HL-60 (cell line): ENCODE measurements around the gene RPS6KA4.

Experiments
- DNase-seq, 2 experiments: peaks; one replicate each; pipeline ENCODE4 v3.0.0-alpha.2; 2010 to 2020; ENCODE audit warnings: low read depth in 1 of 2, low spot score in 1 of 2
- H3K27ac ChIP-seq: fragments of 250-450 bp; sonication (Bioruptor Pico); replicated peaks from 2 replicates; pipeline ENCODE4 v1.5.1; 2020; ENCODE audit warnings: mild to moderate bottlenecking, moderate library complexity
- H3K27me3 ChIP-seq: fragments of 250-450 bp; sonication (Bioruptor Pico); 2 replicates; pipeline ENCODE4 v1.5.1; 2021; ENCODE audit warnings: mild to moderate bottlenecking, moderate library complexity; ENCODE audit not compliant: insufficient read depth, poor library complexity, severe bottlenecking
- H3K4me3 ChIP-seq: replicated peaks from 2 replicates; pipeline ENCODE4 v1.5.1; 2011; ENCODE audit warnings: mild to moderate bottlenecking, control low read depth, low read length; ENCODE audit not compliant: insufficient read depth
- GABPA ChIP-seq: IDR thresholded peaks from 2 replicates; pipeline ENCODE4 v1.6.1; 2012; ENCODE audit warnings: low read depth
- POLR2AphosphoS5 ChIP-seq: IDR thresholded peaks from 2 replicates; pipeline ENCODE4 v1.6.1; 2012; ENCODE audit warnings: low read depth
- REST ChIP-seq: IDR thresholded peaks from 2 replicates; pipeline ENCODE4 v1.6.1; 2012; ENCODE audit warnings: low read depth; ENCODE audit not compliant: insufficient replicate concordance
- SPI1 ChIP-seq: IDR thresholded peaks from 2 replicates; pipeline ENCODE4 v1.6.1; 2012; ENCODE audit warnings: low read depth, mild to moderate bottlenecking, borderline replicate concordance
- TF ChIP-seq, protein P1 (sequence below): IDR thresholded peaks from one replicate; pipeline ENCODE4 v1.5.1; 2011; ENCODE audit warnings: low read length, control low read depth, inconsistent platforms; ENCODE audit not compliant: insufficient read depth

The RPS6KA4 gene

GRCh38 chr11:64396079-64396591, 37.2 kb downstream of the RPS6KA4 start:
- DNase-seq = peak in 1 of 2 experiments; percentile 35
- no peaks in the 10 kb centered on the region for H3K27me3 ChIP-seq

DNA sequence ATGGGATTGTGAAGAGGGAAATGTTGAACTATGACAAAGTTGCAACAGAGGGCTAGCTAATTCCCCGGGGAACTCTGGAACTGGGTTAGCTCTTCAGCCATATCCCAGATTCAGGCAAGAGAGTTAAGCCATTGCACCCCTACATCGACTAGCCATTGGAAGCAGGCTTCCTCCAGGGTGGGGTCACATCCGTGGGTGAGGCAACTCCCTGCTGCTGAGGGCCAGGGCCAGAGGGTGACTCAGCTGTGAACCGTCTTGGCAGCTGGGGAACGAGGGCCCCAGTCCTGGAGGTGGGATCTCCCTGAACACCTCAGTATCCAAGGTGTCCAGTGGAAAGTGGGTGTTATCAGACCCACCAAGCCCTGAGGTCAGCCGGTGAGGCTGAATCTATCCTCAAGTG, 41.1 kb downstream of the RPS6KA4 start:
- H3K27me3 ChIP-seq = no peaks in the 10 kb centered on the region
- H3K27ac ChIP-seq = no peak overlapping the region
- H3K4me3 ChIP-seq = no peak overlapping the region
- DNase-seq = peak in 1 of 2 experiments; percentile 38
- TF ChIP-seq SPI1 (no peak), GABPA (no peak), POLR2AphosphoS5 (no peak)

More at GRCh38 chr11:64396079-64396591, 37.2 kb downstream of the RPS6KA4 start:
- Histone ChIP-seq H3K27ac (no peak overlapping the region), H3K4me3 (no peak overlapping the region)
- no peak for TF ChIP-seq REST
- TF ChIP-seq SPI1 = no peak
- TF ChIP-seq, protein P1, sequence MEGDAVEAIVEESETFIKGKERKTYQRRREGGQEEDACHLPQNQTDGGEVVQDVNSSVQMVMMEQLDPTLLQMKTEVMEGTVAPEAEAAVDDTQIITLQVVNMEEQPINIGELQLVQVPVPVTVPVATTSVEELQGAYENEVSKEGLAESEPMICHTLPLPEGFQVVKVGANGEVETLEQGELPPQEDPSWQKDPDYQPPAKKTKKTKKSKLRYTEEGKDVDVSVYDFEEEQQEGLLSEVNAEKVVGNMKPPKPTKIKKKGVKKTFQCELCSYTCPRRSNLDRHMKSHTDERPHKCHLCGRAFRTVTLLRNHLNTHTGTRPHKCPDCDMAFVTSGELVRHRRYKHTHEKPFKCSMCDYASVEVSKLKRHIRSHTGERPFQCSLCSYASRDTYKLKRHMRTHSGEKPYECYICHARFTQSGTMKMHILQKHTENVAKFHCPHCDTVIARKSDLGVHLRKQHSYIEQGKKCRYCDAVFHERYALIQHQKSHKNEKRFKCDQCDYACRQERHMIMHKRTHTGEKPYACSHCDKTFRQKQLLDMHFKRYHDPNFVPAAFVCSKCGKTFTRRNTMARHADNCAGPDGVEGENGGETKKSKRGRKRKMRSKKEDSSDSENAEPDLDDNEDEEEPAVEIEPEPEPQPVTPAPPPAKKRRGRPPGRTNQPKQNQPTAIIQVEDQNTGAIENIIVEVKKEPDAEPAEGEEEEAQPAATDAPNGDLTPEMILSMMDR = no peak
- TF ChIP-seq POLR2AphosphoS5 = no peak
- no peak for TF ChIP-seq GABPA

- no peak for DNase-seq
- Histone ChIP-seq H3K4me3 (no peak overlapping the region), H3K27ac (no peak overlapping the region), H3K27me3 (no peaks in the 10 kb centered on the region)
- no peak for TF ChIP-seq GABPA
These were observed 41.7 kb downstream of the RPS6KA4 start for GRCh38 chr11:64400667-64401066.

DNA sequence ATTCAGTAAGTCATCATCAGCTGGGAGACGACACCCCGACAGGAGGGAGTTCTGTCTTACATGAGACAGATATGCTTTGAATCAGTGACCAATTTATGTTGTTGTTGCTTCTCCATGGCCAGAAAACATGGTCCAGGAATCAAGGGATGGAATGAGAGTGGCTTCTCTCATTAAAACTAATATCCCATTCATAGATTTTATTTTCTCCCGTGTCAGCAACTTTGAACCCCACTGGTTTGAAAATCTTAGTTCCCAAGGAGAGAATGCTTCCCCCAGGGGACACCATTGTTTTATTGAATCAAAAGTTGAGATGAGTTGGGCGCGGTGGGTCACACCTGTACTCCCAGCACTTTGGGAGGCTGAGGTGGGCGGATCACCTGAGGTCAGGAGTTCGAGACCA, 42.8 kb downstream of the RPS6KA4 start:
- no peaks in the 10 kb centered on the region for H3K27me3 ChIP-seq
- TF ChIP-seq SPI1 = no peak
- TF ChIP-seq, protein P1 = no peak
- no peak for TF ChIP-seq GABPA
- TF ChIP-seq POLR2AphosphoS5 = no peak
- no peak for TF ChIP-seq REST

DNA sequence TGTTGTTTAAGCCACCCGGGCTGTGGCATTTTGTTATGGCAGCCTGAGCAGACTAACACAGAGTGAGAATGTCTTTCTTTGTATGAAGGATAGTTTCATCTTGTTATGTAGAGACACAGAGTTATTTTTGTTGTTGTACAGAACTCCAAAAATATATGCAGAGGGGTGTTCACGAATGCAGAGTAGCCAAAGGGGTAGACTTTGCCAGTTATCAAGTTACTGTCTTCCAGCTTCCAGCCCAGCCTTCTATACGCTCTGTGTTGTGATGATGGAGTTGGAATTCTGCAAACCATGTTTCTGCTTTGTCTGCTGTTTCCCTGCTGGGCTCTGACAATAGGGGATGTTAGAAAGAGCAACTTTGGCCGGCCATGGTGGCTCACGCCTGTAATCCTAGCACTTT, 44.1 kb downstream of the RPS6KA4 start:
- H3K27me3 ChIP-seq = no peaks in the 10 kb centered on the region
- DNase-seq = no peak
- TF ChIP-seq POLR2AphosphoS5 (no peak), GABPA (no peak), REST (no peak), SPI1 (no peak)
- TF ChIP-seq, protein P1 = no peak
- H3K4me3 ChIP-seq = no peak overlapping the region
- no peak overlapping the region for H3K27ac ChIP-seq

More for the DNA sequence above, 42.8 kb downstream of the RPS6KA4 start:
- DNase-seq = no peak
- H3K27ac ChIP-seq = no peak overlapping the region
- no peak overlapping the region for H3K4me3 ChIP-seq
